Urothelium cell line (cell line): ENCODE data around the gene ARHGEF26.

Experiments used
- DNase-seq: peaks from one replicate; pipeline ENCODE4 v3.0.0; 2011; ENCODE audit warnings: low spot score, mixed read lengths
- FAIRE-seq: peaks from 2 replicates; lab custom pipeline; 2011; peaks lifted over from hg19 to GRCh38; lab: Jason Lieb, UNC

The ARHGEF26 gene

DNA sequence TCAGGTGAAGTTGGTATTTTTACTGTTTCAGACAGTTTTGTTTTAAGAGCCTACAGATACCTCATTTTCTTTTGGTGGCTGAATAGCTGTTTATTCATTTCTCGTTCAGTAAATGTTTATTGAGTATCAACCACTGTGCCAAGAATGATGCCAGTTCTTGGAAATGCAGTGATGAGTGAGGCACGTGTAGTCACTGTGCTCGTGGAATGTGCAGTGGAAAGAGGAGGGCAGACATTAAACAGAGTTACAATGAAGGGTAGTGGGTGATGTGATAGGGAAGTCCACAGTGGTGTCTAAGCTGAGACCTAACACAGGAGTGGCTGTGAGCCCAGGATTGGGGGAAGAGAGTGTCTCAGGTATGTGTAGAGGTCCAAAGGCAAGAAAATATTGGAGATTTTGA lies 73.7 kb downstream of the ARHGEF26 start:
- no peak for DNase-seq

DNA sequence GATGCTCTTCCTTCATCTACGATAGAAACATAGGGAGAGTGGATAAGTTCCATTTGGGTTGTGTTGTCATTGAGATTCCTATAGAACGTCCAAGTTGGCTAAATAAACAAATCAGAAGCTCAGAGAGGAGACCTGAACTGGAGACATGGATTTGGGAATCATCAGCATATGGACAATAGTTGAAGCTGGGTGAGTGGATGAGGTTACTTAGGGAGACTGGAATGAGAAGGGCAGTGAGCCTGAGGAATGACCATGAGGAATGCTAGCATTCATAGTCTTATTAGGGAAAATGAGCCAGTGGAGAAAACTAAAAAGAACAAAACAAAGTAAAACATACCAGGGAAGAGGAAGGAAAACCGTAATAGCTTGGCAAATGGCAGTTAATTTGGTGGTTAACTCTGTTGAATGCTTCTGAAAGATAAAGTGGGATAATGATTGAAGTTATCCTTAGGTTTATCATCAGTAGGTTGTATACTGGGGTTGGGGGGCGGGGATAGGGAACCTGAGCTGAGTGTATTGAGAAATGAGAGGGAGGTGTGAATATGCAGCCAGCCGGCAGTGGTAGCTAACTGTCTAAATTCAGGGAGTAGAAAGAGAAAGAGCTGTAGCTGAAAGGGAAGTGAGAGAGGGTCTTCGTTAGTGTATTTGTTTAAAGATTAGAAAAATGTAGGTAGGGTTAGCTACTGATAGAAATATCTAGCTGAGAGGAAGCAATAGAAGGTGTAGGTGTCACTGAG lies 74.6 kb downstream of the ARHGEF26 start:
- DNase-seq, result no peak
- no peak for FAIRE-seq

More for the DNA sequence above, 73.7 kb downstream of the ARHGEF26 start:
- no peak for FAIRE-seq

DNA sequence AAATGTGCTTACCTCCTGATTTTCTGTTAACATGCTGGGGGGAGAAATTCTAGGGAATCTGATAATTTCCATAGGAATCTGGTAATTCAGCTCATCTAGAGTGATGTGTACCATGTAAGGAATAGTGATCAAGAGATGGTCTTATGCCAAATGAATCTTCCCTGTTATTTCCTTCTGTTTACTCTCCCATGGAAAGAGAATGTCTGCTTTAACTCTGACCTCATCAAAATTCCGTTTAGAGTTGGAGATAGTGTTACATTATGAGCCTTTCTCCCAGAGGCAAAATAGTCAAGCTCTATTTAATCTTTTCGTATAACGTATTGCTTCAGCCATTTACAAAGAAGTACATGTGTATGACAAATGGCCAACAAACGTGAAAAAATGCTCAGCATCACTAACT lies 76.6 kb downstream of the ARHGEF26 start:
- FAIRE-seq (no peak), DNase-seq (no peak)

DNA sequence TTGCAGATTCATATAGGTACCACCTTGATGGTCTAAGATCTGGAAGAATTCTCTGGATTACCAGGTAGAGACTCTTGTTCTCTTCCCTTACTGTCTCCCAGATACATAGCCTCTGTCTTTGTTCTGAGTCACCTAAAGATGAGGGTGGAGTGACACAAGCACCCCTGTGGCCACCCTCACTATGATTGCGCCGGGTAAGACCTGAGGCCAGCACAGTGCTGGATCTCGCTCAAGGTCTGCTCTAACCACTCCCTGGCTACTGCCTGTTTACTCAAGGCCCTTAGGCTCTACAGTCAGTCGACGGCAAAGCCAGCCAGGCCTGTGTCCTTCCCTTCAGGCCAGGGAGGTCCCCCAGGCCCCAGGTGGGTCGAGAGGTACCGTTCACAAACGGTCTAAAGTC lies 88.3 kb downstream of the ARHGEF26 start:
- no peak for FAIRE-seq
- no peak for DNase-seq

DNA sequence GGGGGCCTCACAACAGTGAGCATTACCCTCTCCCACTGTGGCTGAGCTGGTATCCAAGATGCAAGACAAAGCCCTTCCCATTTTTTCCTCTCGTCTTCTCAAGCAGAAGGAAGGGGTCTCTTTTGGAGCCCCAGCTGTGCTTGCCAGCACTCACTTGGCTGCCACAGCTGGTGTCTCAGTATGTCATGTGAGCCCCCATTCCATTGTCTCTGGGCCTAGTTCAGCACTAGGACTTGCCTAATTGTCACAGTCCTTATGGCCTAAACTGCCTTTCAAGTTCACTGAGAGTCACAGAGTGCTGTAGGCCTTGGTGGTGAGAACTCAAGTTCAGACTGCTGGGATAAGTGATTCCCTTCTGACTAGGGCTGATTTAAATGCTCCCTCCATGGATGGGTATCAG lies 89.8 kb downstream of the ARHGEF26 start:
- DNase-seq (no peak), FAIRE-seq (no peak)

DNA sequence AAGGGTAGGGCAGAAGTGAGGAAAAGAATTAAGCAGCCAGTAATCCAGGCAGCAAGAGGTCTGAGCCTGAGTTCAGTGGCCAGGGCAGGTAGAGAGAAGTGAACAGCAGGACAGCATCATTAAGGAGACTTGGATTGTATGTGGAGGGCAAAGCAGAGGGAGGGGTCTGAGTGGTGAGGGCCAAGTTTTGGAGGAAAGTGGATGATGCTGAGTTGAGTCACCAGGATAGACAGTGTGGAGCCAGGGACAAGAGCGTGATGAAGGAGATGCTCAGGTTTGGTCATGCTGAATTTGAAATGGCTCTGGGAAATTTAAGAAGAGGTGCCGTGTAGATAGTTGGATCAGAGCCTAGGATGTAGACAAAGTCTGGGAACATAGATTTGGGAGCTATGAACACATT lies 93.1 kb downstream of the ARHGEF26 start:
- DNase-seq (no peak), FAIRE-seq (no peak)

DNA sequence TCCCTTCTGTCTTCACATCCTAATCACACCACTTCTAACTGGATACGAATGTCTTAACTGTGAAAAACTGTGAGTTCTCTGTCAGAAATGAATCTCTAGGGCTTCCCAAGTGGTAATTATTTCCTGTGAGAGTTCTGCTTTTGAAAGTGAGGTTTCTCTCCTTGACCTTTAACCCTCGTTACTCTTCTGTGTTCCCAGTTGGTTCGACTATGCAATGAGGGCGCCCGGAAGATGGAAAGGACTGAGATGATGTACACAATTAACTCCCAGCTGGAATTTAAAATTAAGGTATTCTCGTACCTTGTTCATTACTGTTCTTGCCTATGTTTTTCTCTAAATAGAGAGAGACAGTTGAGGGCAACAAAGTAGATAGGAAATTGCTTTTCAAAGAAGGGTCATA lies 96.5 kb downstream of the ARHGEF26 start:
- DNase-seq (no peak), FAIRE-seq (no peak)

DNA sequence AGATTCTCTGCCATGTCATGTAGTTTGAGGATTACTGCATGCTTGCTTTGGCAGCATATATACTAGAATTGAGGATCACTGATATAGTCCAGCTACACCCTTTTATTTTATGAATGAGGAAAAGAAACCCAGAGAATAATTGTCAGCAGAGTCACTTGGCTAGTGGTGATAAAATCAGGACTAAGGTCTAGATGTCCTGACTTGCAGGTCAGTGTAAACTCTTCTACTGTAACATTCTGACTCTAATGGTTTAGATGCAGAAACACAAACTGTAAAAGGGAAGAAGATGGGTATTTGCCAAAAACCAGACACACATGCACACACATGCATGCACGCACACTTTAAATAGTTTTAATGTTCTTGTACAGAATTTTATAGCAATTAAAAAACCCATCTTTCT lies 97.5 kb downstream of the ARHGEF26 start:
- FAIRE-seq (no peak), DNase-seq (no peak)

DNA sequence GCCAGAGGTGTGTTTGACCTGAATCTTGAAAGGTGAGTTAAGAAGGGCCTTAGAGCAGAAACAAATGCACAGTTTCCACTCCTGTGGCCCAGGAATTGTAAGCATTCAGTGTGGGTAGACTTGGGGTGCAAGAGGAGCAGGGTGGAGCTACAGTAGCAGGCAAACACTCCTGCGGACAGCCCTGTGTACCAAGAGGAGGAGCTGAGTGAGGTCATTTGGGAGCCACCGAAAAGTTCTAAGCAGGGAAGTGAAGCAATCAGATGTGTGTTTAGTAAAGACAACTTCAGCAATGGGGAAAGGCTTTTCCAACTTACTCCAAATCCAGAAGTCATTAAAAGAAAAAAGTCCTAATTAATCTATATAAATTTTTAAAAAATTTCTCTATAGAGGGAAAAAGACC lies 99.3 kb downstream of the ARHGEF26 start:
- DNase-seq (no peak), FAIRE-seq (no peak)

DNA sequence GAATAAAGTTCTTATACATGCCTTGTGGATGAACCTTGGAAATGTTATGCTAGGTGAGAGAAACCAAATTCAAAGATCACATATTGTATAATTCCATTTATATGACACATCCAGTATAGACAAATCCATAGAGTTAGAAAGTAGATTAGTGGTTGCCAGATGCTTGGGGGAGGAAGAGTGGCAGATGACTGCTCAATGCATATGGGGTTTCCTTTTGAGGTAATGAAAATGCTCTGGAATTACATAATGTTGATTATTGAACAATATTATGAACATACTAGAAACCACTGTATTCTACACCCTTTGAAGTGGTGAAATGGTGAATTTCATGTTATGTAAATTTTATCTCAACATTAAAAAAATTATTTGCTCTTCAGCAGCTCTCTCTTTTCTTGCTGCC lies 102.3 kb downstream of the ARHGEF26 start:
- no peak for DNase-seq
- FAIRE-seq, result no peak

DNA sequence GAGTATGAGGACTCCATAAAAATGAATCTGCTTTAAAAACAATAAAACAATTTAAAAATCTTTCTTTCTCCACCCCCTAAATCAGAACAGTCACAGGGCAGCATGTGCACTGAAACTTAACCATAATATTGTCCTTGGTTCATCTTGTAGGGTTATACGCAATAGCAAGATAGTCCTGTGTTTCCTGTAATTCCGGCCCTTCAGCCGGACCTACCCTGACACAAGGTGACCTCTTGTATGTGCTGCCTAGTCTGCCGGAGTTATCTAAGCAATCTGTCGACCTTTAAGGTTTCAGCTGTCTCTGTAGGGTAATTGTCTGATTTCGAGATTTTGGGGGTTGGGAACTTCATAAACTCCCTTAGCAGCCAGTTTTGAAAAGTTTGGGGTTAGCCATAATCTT lies 103.2 kb downstream of the ARHGEF26 start:
- FAIRE-seq, result no peak

DNA sequence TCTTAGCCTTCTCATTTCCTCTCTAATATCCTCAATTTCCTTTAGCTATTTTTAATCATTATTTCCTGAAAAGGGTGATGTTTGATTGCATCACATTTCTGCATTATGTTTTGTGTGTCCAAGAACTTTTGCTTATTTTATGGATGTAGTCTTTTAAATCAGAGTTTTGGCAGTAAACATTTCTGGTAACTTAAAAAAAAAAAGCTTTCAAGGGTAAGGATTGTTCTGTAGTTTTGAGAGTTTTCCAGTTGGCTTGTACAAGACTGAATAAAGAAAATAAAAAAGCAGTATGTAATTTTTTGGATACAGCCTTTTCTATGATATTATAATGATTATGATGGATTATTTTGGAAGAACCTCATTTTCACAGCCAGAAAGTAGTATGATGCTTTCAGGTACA lies 103.7 kb downstream of the ARHGEF26 start:
- no peak for DNase-seq
- no peak for FAIRE-seq

More for the DNA sequence above, 103.2 kb downstream of the ARHGEF26 start:
- no peak for DNase-seq

DNA sequence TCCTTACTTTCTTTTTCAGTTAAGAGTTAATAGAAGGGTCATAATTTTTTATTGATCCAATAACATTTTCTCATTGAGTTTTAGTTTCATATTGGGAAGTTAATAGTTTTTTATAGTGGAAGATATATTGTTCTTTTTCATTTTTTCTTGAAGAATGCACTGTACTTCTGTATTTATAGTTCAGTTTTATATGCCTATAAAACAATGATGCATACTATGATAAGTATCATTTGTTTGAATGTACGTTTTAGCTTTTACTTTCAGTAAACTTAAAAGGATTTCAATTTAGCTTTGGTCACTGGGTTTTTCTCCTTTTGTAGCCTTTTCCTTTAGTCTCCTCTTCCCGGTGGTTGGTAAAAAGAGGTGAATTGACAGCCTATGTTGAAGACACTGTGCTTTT lies 104.3 kb downstream of the ARHGEF26 start:
- DNase-seq (no peak), FAIRE-seq (no peak)

DNA sequence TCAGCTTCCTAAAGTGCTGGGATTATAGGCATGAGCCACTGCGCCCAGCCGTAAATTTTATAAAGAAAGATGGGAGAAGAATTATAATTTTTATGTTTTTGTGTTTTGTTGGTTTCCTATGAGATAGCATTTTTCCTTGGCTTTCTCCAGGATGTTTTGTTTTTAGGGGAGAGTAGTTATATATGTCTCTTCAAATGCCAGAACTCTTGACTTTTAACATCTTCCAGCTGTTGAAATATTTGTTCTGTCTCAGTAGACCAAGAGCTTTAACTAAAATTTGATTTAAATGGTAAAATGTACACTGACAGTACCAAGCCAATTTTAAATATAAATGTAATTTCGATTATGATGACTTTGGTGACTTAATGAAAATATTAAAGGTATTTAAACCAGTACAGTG lies 106.3 kb downstream of the ARHGEF26 start:
- DNase-seq (no peak), FAIRE-seq (no peak)

DNA sequence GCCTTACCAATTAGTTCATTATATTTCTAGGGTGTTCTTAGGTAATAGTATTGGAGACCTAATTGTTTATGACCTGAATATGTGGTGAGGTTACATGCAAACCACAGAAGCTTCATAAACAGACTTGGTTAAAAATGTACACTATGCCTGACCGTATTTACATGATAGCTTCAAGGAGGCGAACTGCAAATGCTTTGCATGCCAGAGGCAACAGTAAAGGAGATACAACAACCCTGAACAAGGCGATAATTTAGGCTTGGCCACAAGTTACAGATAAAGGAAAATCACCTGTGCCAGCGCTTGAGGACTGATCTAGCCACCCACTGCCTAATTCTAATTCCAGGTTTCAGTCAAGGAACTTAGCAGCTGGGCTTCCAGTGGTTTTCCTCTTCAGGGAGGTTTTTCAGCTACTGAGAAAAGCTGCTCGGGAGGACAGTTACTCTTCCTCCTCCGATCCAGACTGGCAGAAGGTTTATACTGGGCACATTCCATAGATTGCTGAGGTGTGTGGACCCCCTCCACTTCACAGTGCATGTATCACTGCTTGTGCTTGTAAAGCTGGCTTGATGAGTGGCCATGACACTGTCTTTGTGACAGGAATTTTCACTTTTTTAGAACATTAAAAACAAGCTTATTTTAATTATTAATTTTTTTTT lies 107.5 kb downstream of the ARHGEF26 start:
- FAIRE-seq (no peak), DNase-seq (no peak)

DNA sequence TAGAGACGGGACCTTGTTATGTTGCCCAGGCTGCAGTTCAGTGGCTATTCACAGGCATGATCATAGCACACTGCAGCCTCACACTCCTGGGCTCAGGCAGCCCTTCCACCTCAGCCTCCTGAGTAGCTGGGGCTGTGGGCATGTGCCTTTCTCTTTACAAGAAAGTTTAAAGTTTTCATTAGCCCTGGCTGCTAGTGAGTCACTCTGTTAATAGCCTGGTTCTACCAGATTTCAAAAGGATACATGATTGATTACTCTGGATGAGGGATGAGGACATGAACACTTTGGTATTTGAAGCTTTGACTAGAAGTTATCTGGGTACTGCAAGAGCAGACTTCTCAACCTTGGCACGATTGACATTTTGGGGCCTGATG lies 108.0 kb downstream of the ARHGEF26 start:
- DNase-seq (no peak), FAIRE-seq (no peak)

DNA sequence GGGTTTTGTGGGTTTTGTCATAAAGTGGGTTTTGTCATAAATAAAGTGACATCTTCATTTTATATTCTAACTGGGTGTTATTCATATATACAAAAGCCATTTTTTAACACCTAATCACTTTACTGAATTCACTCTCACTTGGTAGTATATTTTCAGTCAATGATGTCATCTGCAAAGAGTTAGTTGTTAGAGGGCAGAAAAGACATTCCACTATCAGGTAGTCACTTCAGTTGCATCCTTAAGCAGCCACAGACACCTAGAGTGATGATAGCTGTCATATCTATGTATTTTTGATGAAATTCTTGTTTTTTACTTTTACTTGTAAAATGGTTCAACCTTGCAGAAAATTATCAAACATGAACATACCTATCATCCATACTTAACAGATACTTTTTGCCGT lies 114.1 kb downstream of the ARHGEF26 start:
- DNase-seq (peak; percentile 7), FAIRE-seq (no peak)

DNA sequence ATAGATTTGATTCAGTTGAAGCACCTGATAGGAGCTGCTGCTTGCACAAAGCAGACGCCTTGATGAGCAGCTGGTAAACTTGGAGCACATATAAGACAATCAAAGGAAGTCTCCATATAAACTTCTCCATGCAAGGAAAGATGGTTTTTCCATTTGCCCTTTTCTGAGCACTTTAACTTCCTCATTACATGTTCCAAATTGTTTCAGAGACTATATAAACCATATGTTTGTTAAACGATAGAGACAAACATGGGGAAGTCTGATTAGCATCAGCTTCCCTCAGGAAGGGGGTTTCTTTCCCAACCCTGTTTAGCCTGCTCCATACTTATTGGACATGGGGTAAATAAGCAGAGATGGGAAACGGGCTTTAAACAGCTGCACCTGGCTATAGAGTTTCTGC lies 115.1 kb downstream of the ARHGEF26 start:
- FAIRE-seq (no peak), DNase-seq (no peak)

DNA sequence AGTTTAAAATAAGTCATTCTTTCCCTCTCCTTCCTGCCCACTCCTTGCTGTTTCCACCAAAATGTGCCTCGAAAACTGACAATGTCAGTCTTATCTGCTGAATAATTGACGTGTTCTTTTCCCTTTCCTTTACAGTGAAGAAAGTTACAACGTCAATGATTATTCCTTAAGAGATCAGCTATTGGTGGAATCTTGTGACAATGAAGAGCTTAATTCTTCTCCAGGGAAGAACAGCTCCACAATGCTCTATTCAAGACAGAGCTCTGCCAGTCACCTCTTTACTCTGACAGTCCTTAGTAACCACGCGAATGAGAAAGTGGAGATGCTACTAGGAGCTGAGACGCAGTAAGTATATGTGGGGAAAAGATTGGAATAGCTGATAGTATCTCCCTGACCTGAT lies 119.0 kb downstream of the ARHGEF26 start:
- no peak for FAIRE-seq
- DNase-seq, result no peak

DNA sequence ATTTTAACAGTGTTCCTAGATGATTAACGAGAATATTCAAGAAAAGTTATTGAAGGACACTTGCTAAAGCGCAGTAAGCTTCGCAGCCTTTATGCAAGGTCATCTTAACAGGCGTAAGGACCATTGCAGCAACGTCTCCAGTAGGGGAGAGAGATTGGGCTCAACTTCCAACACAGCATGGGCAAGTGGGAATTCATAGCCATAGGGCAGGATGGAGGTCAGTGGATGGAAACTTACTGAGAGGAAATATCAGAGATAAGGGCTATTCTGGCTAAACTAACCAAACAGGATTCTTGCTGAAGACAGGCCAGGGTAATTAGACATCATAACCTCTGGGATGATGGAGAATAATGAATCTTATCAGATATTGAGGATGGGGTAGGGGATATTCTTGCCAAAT lies 120.3 kb downstream of the ARHGEF26 start:
- FAIRE-seq, result no peak

DNA sequence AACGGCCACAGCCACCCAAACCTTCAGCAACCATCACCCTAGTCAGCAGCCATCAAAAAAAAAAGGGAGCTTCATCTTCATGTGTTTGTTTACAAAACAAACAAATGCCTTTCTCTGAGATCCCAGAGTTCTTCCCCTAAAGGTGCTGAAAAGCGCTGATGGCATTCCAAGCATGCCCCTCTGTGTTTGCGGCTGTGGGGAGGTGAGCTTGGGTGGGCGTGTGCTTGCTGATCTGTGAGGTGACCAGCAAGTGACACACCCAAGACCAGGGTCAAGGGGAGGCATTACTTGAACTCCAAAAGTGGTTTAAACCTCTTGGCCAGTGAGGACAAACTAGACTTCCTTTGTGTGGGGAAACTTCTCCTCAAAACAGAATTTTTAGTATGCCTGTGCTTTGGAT lies 121.6 kb downstream of the ARHGEF26 start:
- no peak for DNase-seq
- no peak for FAIRE-seq

More for the DNA sequence above, 120.3 kb downstream of the ARHGEF26 start:
- no peak for DNase-seq

DNA sequence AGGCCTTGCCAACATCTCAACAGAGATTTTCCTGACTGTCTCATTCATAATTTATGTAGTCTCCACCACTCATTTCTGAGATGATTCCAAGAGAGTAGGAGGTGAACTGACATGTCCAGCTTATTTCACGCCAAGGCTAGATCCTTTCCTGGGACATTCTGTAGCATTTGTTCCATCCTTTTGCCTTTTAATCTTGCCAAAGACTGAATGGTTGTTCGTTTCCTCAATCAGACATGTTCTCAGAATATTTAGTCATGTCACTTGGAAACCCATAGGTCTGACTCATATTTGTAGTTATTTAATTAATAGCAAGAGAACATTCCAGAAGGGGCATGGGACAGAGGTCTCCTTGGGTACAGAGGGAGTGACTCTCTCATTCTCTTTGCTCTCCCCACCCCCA lies 122.2 kb downstream of the ARHGEF26 start:
- FAIRE-seq (no peak), DNase-seq (no peak)

DNA sequence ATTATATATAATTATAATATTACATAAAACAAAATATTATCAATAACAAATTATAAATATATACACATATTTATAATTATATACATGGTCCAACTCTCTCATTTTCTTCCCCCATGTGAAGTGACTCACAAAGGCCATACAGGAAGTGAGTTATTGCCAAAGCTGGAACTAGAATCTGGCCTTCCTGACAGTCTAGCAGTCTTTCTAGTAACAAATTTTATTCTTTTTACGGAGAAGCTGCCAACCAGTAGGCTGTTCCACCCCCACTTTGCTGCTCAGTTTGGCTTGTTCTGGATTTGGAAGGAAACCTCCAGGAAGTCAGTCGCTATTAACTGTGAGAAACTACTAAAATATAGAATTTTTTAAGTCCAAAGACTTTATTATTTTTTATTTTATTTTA lies 123.5 kb downstream of the ARHGEF26 start:
- FAIRE-seq, result no peak
- no peak for DNase-seq
